AG09319 (cell line): ENCODE data around the gene CELA2B.
"Not testable (repeated sequence)": the region's sequence is repeated elsewhere in the genome, so short reads cannot be mapped to it uniquely, and the experiment has no call there.

Source experiments
- DNase-seq: peaks from one replicate; pipeline ENCODE4 v3.0.0-alpha.2; 2010; ENCODE audit warnings: low read depth; ENCODE audit errors: extremely low read depth
- CTCF ChIP-seq: IDR thresholded peaks from 2 replicates; pipeline ENCODE4 v1.5.1; 2011; ENCODE audit warnings: low read depth, mild to moderate bottlenecking, inconsistent platforms, low read length, moderate library complexity

The CELA2B gene

GRCh38 chr1:15475752-15476314, at the start of gene CELA2B:
CELA2B (plus strand) TSS chr1:15476104; CDS start chr1:15476126, 22 bp downstream.
- no peak for TF ChIP-seq CTCF

GRCh38 chr1:15426492-15427279, 49.2 kb upstream of the CELA2B start:
- no peak for DNase-seq
- TF ChIP-seq CTCF = no peak

More at GRCh38 chr1:15475752-15476314, at the start of gene CELA2B:
- DNase-seq = no peak

- no peak for TF ChIP-seq CTCF
- DNase-seq = no peak
Observed at GRCh38 chr1:15427280-15427666, 48.6 kb upstream of the CELA2B start.

- not testable (repeated sequence) for DNase-seq
Observed at GRCh38 chr1:15428252-15428651, 47.7 kb upstream of the CELA2B start.

GRCh38 chr1:15428815-15429435, 47.0 kb upstream of the CELA2B start:
- TF ChIP-seq CTCF = no peak
- no peak for DNase-seq

GRCh38 chr1:15429701-15430149, 46.2 kb upstream of the CELA2B start:
- TF ChIP-seq CTCF = no peak
- DNase-seq = no peak

- TF ChIP-seq CTCF = peak; percentile 94
- no peak for DNase-seq
Observed at GRCh38 chr1:15430787-15431570, 44.9 kb upstream of the CELA2B start.
